Parathyroid adenoma (tissue), 2 donors: ENCODE measurements around the gene COL20A1.

Experiments used
- H2AFZ ChIP-seq: fragments of 300-600 bp; sonication (generic); one replicate; pipeline ENCODE4 v1.7.0; 2017; ENCODE audit warnings: antibody characterized with exemption, mild to moderate bottlenecking
- H3K27ac ChIP-seq: fragments of 300-600 bp; sonication (generic); one replicate; pipeline ENCODE4 v1.7.0; 2017
- H3K27me3 ChIP-seq: fragments of 300-600 bp; sonication (generic); one replicate; pipeline ENCODE4 v1.7.0; 2017; ENCODE audit warnings: low read length; ENCODE audit not compliant: control insufficient read depth, insufficient read depth
- H3K36me3 ChIP-seq: fragments of 300-600 bp; sonication (generic); one replicate; pipeline ENCODE4 v1.7.0; 2017; ENCODE audit warnings: low read length; ENCODE audit not compliant: control insufficient read depth, insufficient read depth
- H3K4me1 ChIP-seq: fragments of 300-600 bp; sonication (generic); one replicate; pipeline ENCODE4 v1.7.0; 2017; ENCODE audit warnings: control low read depth
- H3K4me2 ChIP-seq: fragments of 300-600 bp; sonication (generic); one replicate; pipeline ENCODE4 v1.7.0; 2017; ENCODE audit warnings: low read length
- H3K4me3 ChIP-seq: fragments of 300-600 bp; sonication (generic); one replicate; pipeline ENCODE4 v1.7.0; 2017; ENCODE audit warnings: low read depth, low read length
- H3K79me2 ChIP-seq: fragments of 300-600 bp; sonication (generic); one replicate; pipeline ENCODE4 v1.7.0; 2017; ENCODE audit warnings: control low read depth
- H3K9ac ChIP-seq: fragments of 300-600 bp; sonication (generic); one replicate; pipeline ENCODE4 v1.7.0; 2017; ENCODE audit warnings: mild to moderate bottlenecking
- H3K9me3 ChIP-seq: fragments of 300-600 bp; sonication (generic); one replicate; pipeline ENCODE4 v1.7.0; 2017; ENCODE audit warnings: low read length; ENCODE audit not compliant: control insufficient read depth
- CTCF ChIP-seq: fragments of 300-600 bp; sonication (generic); IDR thresholded peaks from one replicate; pipeline ENCODE4 v1.7.0; 2017; ENCODE audit warnings: antibody characterized with exemption, mild to moderate bottlenecking
- donor health status: primary hyperparathyroidism.

The COL20A1 gene

GRCh38 chr20:63295018-63295417 is 2.0 kb downstream of the COL20A1 start:
- TF ChIP-seq CTCF: no peak
- Histone ChIP-seq H3K36me3 (no peaks in the 10 kb centered on the region), H3K9ac (no peak overlapping the region), H3K79me2 (no peaks in the 10 kb centered on the region), H2AFZ (no peak overlapping the region), H3K9me3 (no peaks in the 10 kb centered on the region), H3K4me3 (no peak overlapping the region), H3K27ac (no peak overlapping the region), H3K27me3 (no peaks in the 10 kb centered on the region), H3K4me1 (no peaks in the 10 kb centered on the region), H3K4me2 (no peak overlapping the region)

DNA sequence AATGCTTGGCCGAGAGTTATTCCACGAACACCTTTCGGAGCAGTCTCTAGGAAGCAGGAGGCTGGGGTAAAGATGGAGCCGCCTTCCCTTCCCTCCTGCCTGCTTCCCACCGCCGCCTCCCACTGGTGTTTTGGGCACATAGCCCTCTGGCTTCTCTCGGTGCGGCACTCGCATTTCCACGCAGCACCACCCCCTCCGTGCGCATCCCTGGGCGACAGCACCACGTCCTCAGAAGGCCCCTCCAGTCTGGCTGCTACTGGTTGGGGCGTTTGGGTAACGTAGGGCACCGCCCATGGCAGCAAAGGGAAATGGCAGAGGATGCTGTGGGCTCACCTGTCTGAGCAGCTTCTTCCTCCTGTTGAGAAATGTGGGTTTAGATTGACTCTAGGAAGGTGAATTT is 2.4 kb downstream of the COL20A1 start:
- Histone ChIP-seq H3K9ac (no peak overlapping the region), H3K4me3 (no peak overlapping the region), H2AFZ (no peak overlapping the region), H3K4me2 (no peak overlapping the region), H3K9me3 (no peaks in the 10 kb centered on the region), H3K4me1 (no peaks in the 10 kb centered on the region), H3K27me3 (no peaks in the 10 kb centered on the region), H3K79me2 (no peaks in the 10 kb centered on the region), H3K27ac (no peak overlapping the region), H3K36me3 (no peaks in the 10 kb centered on the region)
- no peak for TF ChIP-seq CTCF

DNA sequence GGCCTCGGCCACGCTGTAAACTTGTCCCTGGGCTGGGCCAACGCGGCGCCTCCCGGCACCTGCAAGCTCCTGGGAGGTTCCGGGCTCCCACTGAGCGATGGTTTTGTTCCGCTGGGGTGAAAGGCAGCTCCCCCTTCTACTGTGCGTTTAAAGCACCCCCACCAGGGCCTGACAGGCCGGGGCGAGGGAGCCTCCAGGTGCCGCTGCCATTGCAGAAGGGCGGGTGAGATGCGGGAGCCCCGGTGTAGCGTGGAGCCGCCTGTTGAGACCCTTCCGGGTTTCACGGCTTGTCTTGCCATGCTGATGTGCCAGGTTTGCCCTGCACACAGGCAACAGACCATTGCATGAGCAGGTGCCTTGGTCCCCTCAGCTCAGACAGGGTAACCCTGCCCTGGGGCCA is 2.9 kb downstream of the COL20A1 start:
- Histone ChIP-seq H2AFZ (peak overlapping the region; percentile 46), H3K9ac (no peak overlapping the region), H3K27ac (no peak overlapping the region), H3K36me3 (no peaks in the 10 kb centered on the region), H3K4me1 (no peaks in the 10 kb centered on the region), H3K79me2 (no peaks in the 10 kb centered on the region), H3K9me3 (no peaks in the 10 kb centered on the region), H3K4me2 (no peak overlapping the region), H3K27me3 (no peaks in the 10 kb centered on the region), H3K4me3 (no peak overlapping the region)
- no peak for TF ChIP-seq CTCF

- Histone ChIP-seq H3K79me2 (no peaks in the 10 kb centered on the region), H3K27ac (no peak overlapping the region), H3K27me3 (no peaks in the 10 kb centered on the region), H2AFZ (no peak overlapping the region), H3K9me3 (no peaks in the 10 kb centered on the region), H3K4me1 (no peaks in the 10 kb centered on the region), H3K36me3 (no peaks in the 10 kb centered on the region), H3K9ac (no peak overlapping the region), H3K4me3 (no peak overlapping the region), H3K4me2 (no peak overlapping the region)
- TF ChIP-seq CTCF: no peak
These were observed 3.7 kb downstream of the COL20A1 start for GRCh38 chr20:63296531-63297299.

DNA sequence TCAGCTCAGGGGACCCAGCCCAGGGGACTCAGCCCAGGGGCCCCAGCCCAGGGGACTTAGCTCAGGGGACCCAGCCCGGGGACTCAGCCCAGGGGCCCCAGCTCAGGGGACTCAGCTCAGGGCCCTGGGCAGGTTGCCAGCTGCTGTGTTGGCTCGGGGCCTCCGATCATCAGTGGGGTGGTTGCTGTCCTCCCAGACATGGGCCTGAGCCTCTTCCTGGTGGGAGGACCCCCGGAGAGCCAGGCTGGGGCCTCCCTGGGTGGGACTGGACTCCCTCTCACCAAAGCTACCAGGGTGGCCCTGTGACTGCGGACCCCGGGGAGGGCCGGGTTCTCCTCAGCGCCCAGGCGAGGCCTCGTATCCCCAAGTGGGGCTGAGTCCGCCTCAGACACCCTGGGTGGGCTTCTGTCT is 4.4 kb downstream of the COL20A1 start:
- TF ChIP-seq CTCF: no peak
- Histone ChIP-seq H3K79me2 (no peaks in the 10 kb centered on the region), H3K4me3 (no peak overlapping the region), H3K27me3 (no peaks in the 10 kb centered on the region), H3K9me3 (no peaks in the 10 kb centered on the region), H3K4me1 (no peaks in the 10 kb centered on the region), H3K4me2 (no peak overlapping the region), H3K27ac (no peak overlapping the region), H2AFZ (no peak overlapping the region), H3K36me3 (no peaks in the 10 kb centered on the region), H3K9ac (no peak overlapping the region)
